ENCODE results near the gene RPS6KB2.
A peak's percentile ranks its signal among the peaks of the same experiment; 100 is the strongest.

Gene RPS6KB2

DNA sequence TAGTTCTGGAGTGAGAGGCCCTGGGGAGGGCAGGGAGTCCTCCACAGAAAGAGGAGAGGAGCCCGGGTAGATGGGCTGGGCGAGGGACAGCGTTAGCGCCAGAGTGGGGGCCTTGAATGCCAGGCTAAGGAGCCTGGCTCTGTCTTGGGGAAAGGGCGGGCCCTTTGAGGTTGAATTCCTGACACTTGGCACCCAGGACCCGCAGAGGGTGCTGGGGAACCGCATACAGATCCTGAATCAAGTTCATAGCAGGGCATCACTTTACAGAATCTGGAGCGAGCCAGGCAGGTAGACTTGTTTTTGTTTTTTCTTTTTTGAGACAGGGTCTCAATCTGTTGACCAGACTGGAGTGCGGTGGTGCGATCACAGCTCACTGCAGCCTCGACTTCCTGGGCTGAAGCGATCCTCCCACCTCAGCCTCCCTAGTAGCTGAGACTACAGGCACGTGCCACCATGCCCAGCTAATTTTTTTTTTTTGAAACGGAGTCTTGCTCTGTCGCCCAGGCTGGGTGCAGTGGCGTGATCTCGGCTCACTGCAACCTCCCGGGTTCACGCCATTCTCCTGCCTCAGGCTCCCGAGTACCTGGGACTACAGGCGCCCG, 6.8 kb upstream of the RPS6KB2 start:
- H3K79me2 ChIP-seq (ENCODE audit: low read length): no peaks in the 10 kb centered on the region
- peak overlapping the region; percentile 61 for H3K4me3 ChIP-seq (ENCODE audit: low read length)
- H3K9ac ChIP-seq (ENCODE audit: low read length): peak overlapping the region; percentile 28; the same call in 1 of the 2 replicates

DNA sequence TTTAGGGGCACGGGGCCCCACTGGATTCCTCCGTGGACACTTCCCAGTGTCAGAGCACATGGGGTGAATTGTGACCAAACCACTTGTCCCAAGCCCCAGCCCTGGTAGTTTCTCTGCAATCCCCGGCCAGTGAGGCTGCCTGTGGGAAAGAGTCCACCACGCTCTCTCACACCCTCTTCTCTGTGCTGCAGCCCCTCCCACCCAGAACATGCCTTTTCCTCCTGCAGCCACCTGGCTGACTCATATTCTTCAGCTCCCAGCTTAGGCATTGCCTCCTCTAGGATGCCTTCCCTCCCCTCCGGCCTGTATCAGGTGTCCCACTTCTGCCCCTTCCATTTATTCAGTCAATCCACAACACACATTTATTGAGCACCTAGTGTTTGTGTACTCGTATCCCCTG, 5.4 kb upstream of the RPS6KB2 start:
- Histone ChIP-seq H4K20me1 (ENCODE audit: insufficient read depth, low read length) (no peaks in the 10 kb centered on the region), H3K9me3 (replicated peaks; ENCODE audit: insufficient read depth, low read length) (no peaks in the 10 kb centered on the region), H3K27ac (ENCODE audit: low read length) (no peak overlapping the region), H3K79me2 (ENCODE audit: low read length) (no peaks in the 10 kb centered on the region), H2AFZ (ENCODE audit: low read length) (no peak overlapping the region), H3K9ac (ENCODE audit: low read length) (no peak overlapping the region), H3K27me3 (replicated peaks; ENCODE audit: insufficient read depth, low read length) (no peaks in the 10 kb centered on the region), H3K36me3 (replicated peaks; ENCODE audit: insufficient read depth, low read length) (no peaks in the 10 kb centered on the region), H3K4me1 (ENCODE audit: low read length) (peaks cover 17% of the 10 kb centered on the region; the same call in 1 of the 2 replicates), H3K4me3 (ENCODE audit: low read length) (no peak overlapping the region), H3F3A (ENCODE audit: insufficient read depth, low read length) (peaks cover 3% of the 10 kb centered on the region; the same call in 1 of the 2 replicates), H3K9me2 (replicated peaks; ENCODE audit: insufficient read depth, low read length) (no peaks in the 10 kb centered on the region), H3K4me2 (ENCODE audit: low read depth, low read length) (no peak overlapping the region)
- DNase-seq: no peak
- TF ChIP-seq, protein P1, sequence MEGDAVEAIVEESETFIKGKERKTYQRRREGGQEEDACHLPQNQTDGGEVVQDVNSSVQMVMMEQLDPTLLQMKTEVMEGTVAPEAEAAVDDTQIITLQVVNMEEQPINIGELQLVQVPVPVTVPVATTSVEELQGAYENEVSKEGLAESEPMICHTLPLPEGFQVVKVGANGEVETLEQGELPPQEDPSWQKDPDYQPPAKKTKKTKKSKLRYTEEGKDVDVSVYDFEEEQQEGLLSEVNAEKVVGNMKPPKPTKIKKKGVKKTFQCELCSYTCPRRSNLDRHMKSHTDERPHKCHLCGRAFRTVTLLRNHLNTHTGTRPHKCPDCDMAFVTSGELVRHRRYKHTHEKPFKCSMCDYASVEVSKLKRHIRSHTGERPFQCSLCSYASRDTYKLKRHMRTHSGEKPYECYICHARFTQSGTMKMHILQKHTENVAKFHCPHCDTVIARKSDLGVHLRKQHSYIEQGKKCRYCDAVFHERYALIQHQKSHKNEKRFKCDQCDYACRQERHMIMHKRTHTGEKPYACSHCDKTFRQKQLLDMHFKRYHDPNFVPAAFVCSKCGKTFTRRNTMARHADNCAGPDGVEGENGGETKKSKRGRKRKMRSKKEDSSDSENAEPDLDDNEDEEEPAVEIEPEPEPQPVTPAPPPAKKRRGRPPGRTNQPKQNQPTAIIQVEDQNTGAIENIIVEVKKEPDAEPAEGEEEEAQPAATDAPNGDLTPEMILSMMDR (IDR thresholded peaks at IDR 0.05; ENCODE audit: low read length): no peak
- TF ChIP-seq EZH2phosphoT487 (IDR thresholded peaks at IDR 0.05; ENCODE audit: low read length) (no peak), EZH2 (optimal IDR thresholded peaks at IDR 0.05; ENCODE audit: low read depth, low read length) (no peak)

More for the DNA sequence above, 6.8 kb upstream of the RPS6KB2 start:
- Histone ChIP-seq H2AFZ (ENCODE audit: low read length) (peak overlapping the region; percentile 93), H3K27me3 (replicated peaks; ENCODE audit: insufficient read depth, low read length) (no peaks in the 10 kb centered on the region), H3K4me1 (ENCODE audit: low read length) (peaks cover 17% of the 10 kb centered on the region; the same call in 1 of the 2 replicates), H3K36me3 (replicated peaks; ENCODE audit: insufficient read depth, low read length) (no peaks in the 10 kb centered on the region), H3K27ac (ENCODE audit: low read length) (no peak overlapping the region), H3K9me2 (replicated peaks; ENCODE audit: insufficient read depth, low read length) (no peaks in the 10 kb centered on the region), H3K4me2 (ENCODE audit: low read depth, low read length) (peak overlapping the region; percentile 99; the same call in 1 of the 2 replicates), H4K20me1 (ENCODE audit: insufficient read depth, low read length) (no peaks in the 10 kb centered on the region), H3F3A (ENCODE audit: insufficient read depth, low read length) (no peaks in the 10 kb centered on the region), H3K9me3 (replicated peaks; ENCODE audit: insufficient read depth, low read length) (no peaks in the 10 kb centered on the region)
- DNase-seq: no peak
- TF ChIP-seq, protein P1 (IDR thresholded peaks at IDR 0.05; ENCODE audit: low read length): no peak
- TF ChIP-seq EZH2 (optimal IDR thresholded peaks at IDR 0.05; ENCODE audit: low read depth, low read length) (no peak), EZH2phosphoT487 (IDR thresholded peaks at IDR 0.05; ENCODE audit: low read length) (no peak)

DNA sequence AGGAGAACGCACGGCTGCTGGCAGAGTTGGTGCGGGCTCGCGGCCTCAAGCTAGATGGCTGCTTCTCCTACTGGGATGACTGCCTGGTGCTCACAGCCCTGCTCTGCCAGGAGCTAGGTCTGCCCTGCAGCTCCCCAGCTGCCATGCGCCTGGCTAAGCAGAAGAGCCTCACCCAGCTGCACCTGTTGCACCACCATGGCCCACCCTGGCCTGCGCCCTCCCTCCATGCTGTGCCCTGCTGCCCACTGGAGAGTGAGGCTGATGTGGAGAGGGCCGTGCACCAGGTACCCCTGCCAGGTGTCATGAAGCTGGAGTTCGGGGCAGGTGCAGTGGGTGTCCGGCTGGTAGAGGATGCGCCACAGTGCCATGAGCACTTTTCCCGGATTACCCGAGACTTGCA, 4.8 kb upstream of the RPS6KB2 start:
- Histone ChIP-seq H3K9me2 (replicated peaks; ENCODE audit: insufficient read depth, low read length) (no peaks in the 10 kb centered on the region), H3K9ac (ENCODE audit: low read length) (no peak overlapping the region), H3K36me3 (replicated peaks; ENCODE audit: insufficient read depth, low read length) (no peaks in the 10 kb centered on the region), H2AFZ (ENCODE audit: low read length) (no peak overlapping the region), H3K79me2 (ENCODE audit: low read length) (peaks cover 1% of the 10 kb centered on the region), H3K27me3 (replicated peaks; ENCODE audit: insufficient read depth, low read length) (no peaks in the 10 kb centered on the region), H3F3A (ENCODE audit: insufficient read depth, low read length) (peaks cover 4% of the 10 kb centered on the region; the same call in 1 of the 2 replicates), H3K9me3 (replicated peaks; ENCODE audit: insufficient read depth, low read length) (no peaks in the 10 kb centered on the region), H3K4me1 (ENCODE audit: low read length) (peaks cover 14% of the 10 kb centered on the region; the same call in 1 of the 2 replicates), H3K4me3 (ENCODE audit: low read length) (no peak overlapping the region), H3K27ac (ENCODE audit: low read length) (no peak overlapping the region), H3K4me2 (ENCODE audit: low read depth, low read length) (no peak overlapping the region), H4K20me1 (ENCODE audit: insufficient read depth, low read length) (no peaks in the 10 kb centered on the region)
- DNase-seq: no peak
- TF ChIP-seq EZH2phosphoT487 (IDR thresholded peaks at IDR 0.05; ENCODE audit: low read length): no peak
- TF ChIP-seq, protein P1 (IDR thresholded peaks at IDR 0.05; ENCODE audit: low read length): no peak
- no peak for TF ChIP-seq EZH2 (optimal IDR thresholded peaks at IDR 0.05; ENCODE audit: low read depth, low read length)
